ENCODE measurements around the gene DHRS3. TPM values are rescaled to one million over a fixed set of nuclear protein-coding genes. Genes with fewer than 3 reads are reported as not detected.

DHRS3 gene
- total and polyA plus RNA-seq, 2 of the 13 experiments (the other 11 are each of a cell fraction or from before 2014, with no cell fraction given) = 48.5 to 90.5 TPM

- no peak for TF ChIP-seq USF2 (IDR thresholded peaks at IDR 0.05; ENCODE audit: low read depth, low read length)
- TF ChIP-seq USF2 (CRISPR knock-in tag; IDR thresholded peaks at IDR 0.05; ENCODE audit: borderline replicate concordance) = peak; percentile 44; the same call in 1 of the 2 replicates
- TF ChIP-seq TCF12 (IDR thresholded peaks at IDR 0.05) = no peak
- peak; percentile 82; the same call in 1 of the 2 replicates for TF ChIP-seq TCF12 (CRISPR knock-in tag; IDR thresholded peaks at IDR 0.05)
- no peak for TF ChIP-seq ZNF124 (CRISPR knock-in tag; IDR thresholded peaks at IDR 0.05)
- TF ChIP-seq ZNF430 (CRISPR knock-in tag; IDR thresholded peaks at IDR 0.05) = no peak
- peak; percentile 56; the same call in 1 of the 2 replicates for TF ChIP-seq TFAP4 (IDR thresholded peaks at IDR 0.05; ENCODE audit: borderline replicate concordance, low read depth)
- TF ChIP-seq FOXA3 (CRISPR knock-in tag; IDR thresholded peaks at IDR 0.05) = peak; percentile 87
- no peak for TF ChIP-seq ZBTB10 (CRISPR knock-in tag; IDR thresholded peaks at IDR 0.05; ENCODE audit: borderline replicate concordance)
- TF ChIP-seq NR2F6 (IDR thresholded peaks at IDR 0.05) = peak; percentile 89
- TF ChIP-seq NR2F6 (CRISPR knock-in tag; IDR thresholded peaks at IDR 0.05) = peak; percentile 44; the same call in 1 of the 2 replicates
- no peak for TF ChIP-seq ZSCAN9 (CRISPR knock-in tag; IDR thresholded peaks at IDR 0.05; ENCODE audit: borderline replicate concordance)
- no peak for TF ChIP-seq TRAFD1 (CRISPR knock-in tag; IDR thresholded peaks at IDR 0.05; ENCODE audit: borderline replicate concordance)
- TF ChIP-seq ZMAT3 (CRISPR knock-in tag; conservative IDR thresholded peaks at IDR 0.05) = no peak
- TF ChIP-seq PPARG (CRISPR knock-in tag; conservative IDR thresholded peaks at IDR 0.05) = 0 out of 2 replicates have a peak, but pooled peaks have one; percentile 33
- TF ChIP-seq NAIF1 (CRISPR knock-in tag; IDR thresholded peaks at IDR 0.05; ENCODE audit: borderline replicate concordance) = no peak
- TF ChIP-seq ZNF772 (CRISPR knock-in tag; IDR thresholded peaks at IDR 0.05) = no peak
- TF ChIP-seq RAD21 (CRISPR knock-in tag; IDR thresholded peaks at IDR 0.05) = no peak
- no peak for TF ChIP-seq ZNF652 (CRISPR knock-in tag; IDR thresholded peaks at IDR 0.05; ENCODE audit: borderline replicate concordance, low read depth)
- no peak for TF ChIP-seq ZNF235 (CRISPR knock-in tag; IDR thresholded peaks at IDR 0.05; ENCODE audit: borderline replicate concordance)
- TF ChIP-seq ZNF567 (CRISPR knock-in tag; IDR thresholded peaks at IDR 0.05; ENCODE audit: borderline replicate concordance) = no peak
- no peak for TF ChIP-seq PCBP2 (optimal IDR thresholded peaks at IDR 0.05; ENCODE audit: low read depth, low read length, poor library complexity, severe bottlenecking)
- TF ChIP-seq FOXO1 (CRISPR knock-in tag; IDR thresholded peaks at IDR 0.05) = no peak
- TF ChIP-seq HDAC2 (CRISPR knock-in tag; IDR thresholded peaks at IDR 0.05) = 0 out of 2 replicates have a peak, but pooled peaks have one; percentile 20
- TF ChIP-seq SIX1 (CRISPR knock-in tag; IDR thresholded peaks at IDR 0.05; ENCODE audit: borderline replicate concordance) = no peak
Measured at GRCh38 chr1:12654657-12655056, 36.6 kb upstream of the DHRS3 start (continued).
